SK-N-SH treated with all-trans-retinoic acid at 6 μM for 48 hours (cell line): ENCODE data around the gene ELF1.

Experiments
- ATAC-seq: fragments of 200-7000 bp; cut with Tn5 transposase; 3 replicates; pipeline ENCODE4 v1.9.1; 2020; ENCODE audit warnings: mild to moderate bottlenecking, moderate library complexity
- ARNTL ChIP-seq: fragments of 450-650 bp; formaldehyde crosslinking; IDR thresholded peaks from 2 replicates; pipeline ENCODE4 v1.5.0; 2020; ENCODE audit warnings: low read depth, mild to moderate bottlenecking, moderate library complexity, borderline replicate concordance
- BACH2 ChIP-seq: fragments of 250-450 bp; sonication (Bioruptor Pico); IDR thresholded peaks from 2 replicates; pipeline ENCODE4 v1.9.0; 2021; ENCODE audit warnings: mild to moderate bottlenecking, borderline replicate concordance
- CREB5 ChIP-seq: fragments of 250-450 bp; sonication (Bioruptor Pico); IDR thresholded peaks from 2 replicates; pipeline ENCODE4 v1.5.1; 2020; ENCODE audit warnings: low read depth, mild to moderate bottlenecking, moderate library complexity
- CSRNP3 ChIP-seq: fragments of 250-450 bp; sonication (Bioruptor Pico); IDR thresholded peaks from 2 replicates; pipeline ENCODE4 v1.5.1; 2021; ENCODE audit warnings: mild to moderate bottlenecking, moderate library complexity
- ESRRG ChIP-seq: fragments of 250-450 bp; sonication (Bioruptor Pico); IDR thresholded peaks from 2 replicates; pipeline ENCODE4 v1.6.1; 2021; ENCODE audit warnings: mild to moderate bottlenecking
- GLIS3 ChIP-seq: fragments of 250-450 bp; sonication (Bioruptor Pico); IDR thresholded peaks from 2 replicates; pipeline ENCODE4 v1.5.0; 2020; ENCODE audit warnings: mild to moderate bottlenecking, moderate library complexity
- ISL1 ChIP-seq: fragments of 250-450 bp; sonication (Bioruptor Pico); IDR thresholded peaks from 2 replicates; pipeline ENCODE4 v2.1.2; 2022; ENCODE audit warnings: mild to moderate bottlenecking, moderate library complexity
- OSR1 ChIP-seq: fragments of 250-450 bp; sonication (Bioruptor Pico); IDR thresholded peaks from 2 replicates; pipeline ENCODE4 v1.8.0; 2022; ENCODE audit warnings: moderate library complexity, mild to moderate bottlenecking, inconsistent platforms
- PPARA ChIP-seq: fragments of 250-450 bp; sonication (Bioruptor Pico); IDR thresholded peaks from 2 replicates; pipeline ENCODE4 v1.5.0; 2020; ENCODE audit warnings: mild to moderate bottlenecking, borderline replicate concordance
- RARB ChIP-seq: fragments of 250-450 bp; sonication (Bioruptor Pico); IDR thresholded peaks from 2 replicates; pipeline ENCODE4 v1.8.0; 2021; ENCODE audit warnings: mild to moderate bottlenecking, moderate library complexity
- SNAI2 ChIP-seq: fragments of 250-450 bp; sonication (Bioruptor Pico); IDR thresholded peaks from 2 replicates; pipeline ENCODE4 v1.5.0; 2020; ENCODE audit warnings: mild to moderate bottlenecking, moderate library complexity
- TCF4 ChIP-seq: fragments of 250-450 bp; sonication (Bioruptor Pico); IDR thresholded peaks from 2 replicates; pipeline ENCODE4 v1.8.0; 2021; ENCODE audit warnings: mild to moderate bottlenecking, moderate library complexity, borderline replicate concordance
- TOX ChIP-seq: fragments of 250-450 bp; sonication (Bioruptor Pico); IDR thresholded peaks from 2 replicates; pipeline ENCODE4 v1.8.0; 2021; ENCODE audit warnings: mild to moderate bottlenecking, moderate library complexity, borderline replicate concordance
- TSHZ2 ChIP-seq: fragments of 250-450 bp; sonication (Bioruptor Pico); IDR thresholded peaks from 2 replicates; pipeline ENCODE4 v1.5.0; 2020; ENCODE audit warnings: mild to moderate bottlenecking, moderate library complexity
- ZC3H10 ChIP-seq: fragments of 250-450 bp; sonication (Bioruptor Pico); IDR thresholded peaks from 2 replicates; pipeline ENCODE4 v1.5.1; 2021; ENCODE audit warnings: mild to moderate bottlenecking, moderate library complexity
- ZFP3 ChIP-seq: fragments of 250-450 bp; sonication (Bioruptor Pico); IDR thresholded peaks from 2 replicates; pipeline ENCODE4 v1.5.0; 2020; ENCODE audit warnings: mild to moderate bottlenecking, moderate library complexity
- ZFP30 ChIP-seq: fragments of 450-650 bp; formaldehyde crosslinking; IDR thresholded peaks from 2 replicates; pipeline ENCODE4 v1.5.0; 2022; ENCODE audit warnings: mild to moderate bottlenecking, moderate library complexity
- ZNF565 ChIP-seq: fragments of 450-650 bp; formaldehyde crosslinking; conservative IDR thresholded peaks from 2 replicates; pipeline ENCODE4 v1.5.0; 2020; ENCODE audit warnings: low read depth, mild to moderate bottlenecking, moderate library complexity
- ZNF70 ChIP-seq: fragments of 450-650 bp; formaldehyde crosslinking; IDR thresholded peaks from 2 replicates; pipeline ENCODE4 v1.5.0; 2020; ENCODE audit warnings: mild to moderate bottlenecking, moderate library complexity
- TF ChIP-seq, protein P1 (sequence below): fragments of 250-450 bp; sonication (Bioruptor Pico); IDR thresholded peaks from 2 replicates; pipeline ENCODE4 v1.8.0; 2021; ENCODE audit warnings: low read depth, mild to moderate bottlenecking, moderate library complexity, borderline replicate concordance
- TF ChIP-seq, protein P2 (sequence below): fragments of 250-450 bp; sonication (Bioruptor Pico); IDR thresholded peaks from 2 replicates; pipeline ENCODE4 v1.8.0; 2020; ENCODE audit warnings: mild to moderate bottlenecking, moderate library complexity, borderline replicate concordance

The ELF1 gene

GRCh38 chr13:41054919-41055619 lies 36.0 kb upstream of the ELF1 start:
- TF ChIP-seq ZC3H10 (CRISPR knock-in tag) (no peak), TOX (no peak), CSRNP3 (CRISPR knock-in tag) (no peak), ESRRG (no peak), BACH2 (CRISPR knock-in tag) (no peak), ZNF70 (CRISPR knock-in tag) (no peak), ZNF565 (CRISPR knock-in tag) (no peak), ISL1 (CRISPR knock-in tag) (no peak), SNAI2 (CRISPR knock-in tag) (no peak), TSHZ2 (CRISPR knock-in tag) (no peak)
- TF ChIP-seq, protein P1, sequence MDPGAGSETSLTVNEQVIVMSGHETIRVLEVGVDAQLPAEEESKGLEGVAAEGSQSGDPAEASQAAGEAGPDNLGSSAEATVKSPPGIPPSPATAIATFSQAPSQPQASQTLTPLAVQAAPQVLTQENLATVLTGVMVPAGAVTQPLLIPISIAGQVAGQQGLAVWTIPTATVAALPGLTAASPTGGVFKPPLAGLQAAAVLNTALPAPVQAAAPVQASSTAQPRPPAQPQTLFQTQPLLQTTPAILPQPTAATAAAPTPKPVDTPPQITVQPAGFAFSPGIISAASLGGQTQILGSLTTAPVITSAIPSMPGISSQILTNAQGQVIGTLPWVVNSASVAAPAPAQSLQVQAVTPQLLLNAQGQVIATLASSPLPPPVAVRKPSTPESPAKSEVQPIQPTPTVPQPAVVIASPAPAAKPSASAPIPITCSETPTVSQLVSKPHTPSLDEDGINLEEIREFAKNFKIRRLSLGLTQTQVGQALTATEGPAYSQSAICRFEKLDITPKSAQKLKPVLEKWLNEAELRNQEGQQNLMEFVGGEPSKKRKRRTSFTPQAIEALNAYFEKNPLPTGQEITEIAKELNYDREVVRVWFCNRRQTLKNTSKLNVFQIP (CRISPR knock-in tag), result no peak
- ATAC-seq, result no peak

- peak; percentile 83 for ATAC-seq
- TF ChIP-seq ZNF565 (CRISPR knock-in tag) (no peak), TOX (no peak), TCF4 (CRISPR knock-in tag) (no peak), CSRNP3 (CRISPR knock-in tag) (no peak), OSR1 (no peak), PPARA (CRISPR knock-in tag) (no peak), ISL1 (CRISPR knock-in tag) (no peak), ARNTL (no peak), ZFP30 (CRISPR knock-in tag) (no peak), ESRRG (no peak), ZC3H10 (CRISPR knock-in tag) (no peak), GLIS3 (CRISPR knock-in tag) (no peak), ZNF70 (CRISPR knock-in tag) (no peak), RARB (CRISPR knock-in tag) (no peak), ZFP3 (CRISPR knock-in tag) (no peak), CREB5 (no peak)
- TF ChIP-seq, protein P2, sequence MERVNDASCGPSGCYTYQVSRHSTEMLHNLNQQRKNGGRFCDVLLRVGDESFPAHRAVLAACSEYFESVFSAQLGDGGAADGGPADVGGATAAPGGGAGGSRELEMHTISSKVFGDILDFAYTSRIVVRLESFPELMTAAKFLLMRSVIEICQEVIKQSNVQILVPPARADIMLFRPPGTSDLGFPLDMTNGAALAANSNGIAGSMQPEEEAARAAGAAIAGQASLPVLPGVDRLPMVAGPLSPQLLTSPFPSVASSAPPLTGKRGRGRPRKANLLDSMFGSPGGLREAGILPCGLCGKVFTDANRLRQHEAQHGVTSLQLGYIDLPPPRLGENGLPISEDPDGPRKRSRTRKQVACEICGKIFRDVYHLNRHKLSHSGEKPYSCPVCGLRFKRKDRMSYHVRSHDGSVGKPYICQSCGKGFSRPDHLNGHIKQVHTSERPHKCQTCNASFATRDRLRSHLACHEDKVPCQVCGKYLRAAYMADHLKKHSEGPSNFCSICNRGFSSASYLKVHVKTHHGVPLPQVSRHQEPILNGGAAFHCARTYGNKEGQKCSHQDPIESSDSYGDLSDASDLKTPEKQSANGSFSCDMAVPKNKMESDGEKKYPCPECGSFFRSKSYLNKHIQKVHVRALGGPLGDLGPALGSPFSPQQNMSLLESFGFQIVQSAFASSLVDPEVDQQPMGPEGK, result no peak
Measured at GRCh38 chr13:41054212-41054877, 35.2 kb upstream of the ELF1 start.
